Measurements from ENCODE around the gene PLOD3.
"Not testable (repeated sequence)": the region's sequence is repeated elsewhere in the genome, so short reads cannot be mapped to it uniquely, and the experiment has no call there.

The PLOD3 gene

GRCh38 chr7:101217388-101218235, at the start of gene PLOD3, which contains the start of gene ZNHIT1:
Gene PLOD3, minus strand, starts transcription at chr7:101217581. Its CDS starts 307 bp downstream, at chr7:101217274.
Gene ZNHIT1, plus strand, starts transcription at chr7:101218165. Its CDS starts 31 bp downstream, at chr7:101218196.
- in situ Hi-C loops (cut with MboI; ENCODE audit: low sequenced_read_pairs) = no loop called here

- in situ Hi-C loops (cut with MboI; ENCODE audit: low sequenced_read_pairs) = no loop called here
These were observed 48.5 kb upstream of the PLOD3 start for GRCh38 chr7:101265622-101266516.

- in situ Hi-C loops (cut with MboI; ENCODE audit: low sequenced_read_pairs) = not testable (repeated sequence)
These were observed 46.8 kb upstream of the PLOD3 start for GRCh38 chr7:101264102-101264706.

GRCh38 chr7:101258243-101258731, 40.9 kb upstream of the PLOD3 start:
- in situ Hi-C loops (cut with MboI; ENCODE audit: low sequenced_read_pairs) = no loop called here

- in situ Hi-C loops (cut with MboI; ENCODE audit: low sequenced_read_pairs) = no loop called here
These were observed 38.4 kb upstream of the PLOD3 start for GRCh38 chr7:101255796-101256195.

- in situ Hi-C loops (cut with MboI; ENCODE audit: low sequenced_read_pairs) = not testable (repeated sequence)
These were observed 35.8 kb upstream of the PLOD3 start for GRCh38 chr7:101253199-101253598.

GRCh38 chr7:101251871-101252659, 34.7 kb upstream of the PLOD3 start:
- in situ Hi-C loops (cut with MboI; ENCODE audit: low sequenced_read_pairs) = no loop called here

- in situ Hi-C loops (cut with MboI; ENCODE audit: low sequenced_read_pairs) = no loop called here
These were observed 32.9 kb upstream of the PLOD3 start for GRCh38 chr7:101250324-101250723.

GRCh38 chr7:101248276-101248675, 30.9 kb upstream of the PLOD3 start:
- in situ Hi-C loops (cut with MboI; ENCODE audit: low sequenced_read_pairs) = no loop called here

- in situ Hi-C loops (cut with MboI; ENCODE audit: low sequenced_read_pairs) = no loop called here
These were observed 27.8 kb upstream of the PLOD3 start for GRCh38 chr7:101245147-101245668.

GRCh38 chr7:101244375-101245146, 27.2 kb upstream of the PLOD3 start, which contains the start of gene FIS1:
Gene FIS1, minus strand, starts transcription at chr7:101245081. Its CDS starts 77 bp downstream, at chr7:101245004.
- in situ Hi-C loops (cut with MboI; ENCODE audit: low sequenced_read_pairs) = no loop called here

- in situ Hi-C loops (cut with MboI; ENCODE audit: low sequenced_read_pairs) = no loop called here
These were observed 26.4 kb upstream of the PLOD3 start for GRCh38 chr7:101243646-101244374.

- in situ Hi-C loops (cut with MboI; ENCODE audit: low sequenced_read_pairs) = no loop called here
These were observed 24.3 kb upstream of the PLOD3 start for GRCh38 chr7:101241443-101242349.

GRCh38 chr7:101241015-101241363, 23.6 kb upstream of the PLOD3 start:
- in situ Hi-C loops (cut with MboI; ENCODE audit: low sequenced_read_pairs) = no loop called here

- in situ Hi-C loops (cut with MboI; ENCODE audit: low sequenced_read_pairs) = no loop called here
These were observed 23.0 kb upstream of the PLOD3 start for GRCh38 chr7:101240226-101241014.

GRCh38 chr7:101239951-101240220, 22.5 kb upstream of the PLOD3 start:
- in situ Hi-C loops (cut with MboI; ENCODE audit: low sequenced_read_pairs) = no loop called here

Data from HL-60/S4 treated with retinoic acid at 250 ng/mL for 4 days and 3 days (cell line).